Measurements from ENCODE around the gene KDM8. TPM values are rescaled to one million over a fixed set of nuclear protein-coding genes. Genes with fewer than 3 reads are reported as not detected.

The KDM8 gene
- total RNA-seq, 1 experiment from 2014 or later: 3.7 TPM

- Mint-ChIP-seq H3K4me3 (ENCODE audit: unreplicated experiment) (no peak overlapping the region), H3K9me3 (ENCODE audit: unreplicated experiment) (no peaks in the 10 kb centered on the region), H3K36me3 (ENCODE audit: insufficient read depth, unreplicated experiment) (peaks cover 40% of the 10 kb centered on the region), H3K27me3 (ENCODE audit: insufficient read depth, unreplicated experiment) (no peaks in the 10 kb centered on the region), H3K4me1 (ENCODE audit: insufficient read depth, unreplicated experiment) (peaks cover 4% of the 10 kb centered on the region), H3K27ac (ENCODE audit: low read depth, unreplicated experiment) (no peak overlapping the region)
- TF ChIP-seq, protein P1, sequence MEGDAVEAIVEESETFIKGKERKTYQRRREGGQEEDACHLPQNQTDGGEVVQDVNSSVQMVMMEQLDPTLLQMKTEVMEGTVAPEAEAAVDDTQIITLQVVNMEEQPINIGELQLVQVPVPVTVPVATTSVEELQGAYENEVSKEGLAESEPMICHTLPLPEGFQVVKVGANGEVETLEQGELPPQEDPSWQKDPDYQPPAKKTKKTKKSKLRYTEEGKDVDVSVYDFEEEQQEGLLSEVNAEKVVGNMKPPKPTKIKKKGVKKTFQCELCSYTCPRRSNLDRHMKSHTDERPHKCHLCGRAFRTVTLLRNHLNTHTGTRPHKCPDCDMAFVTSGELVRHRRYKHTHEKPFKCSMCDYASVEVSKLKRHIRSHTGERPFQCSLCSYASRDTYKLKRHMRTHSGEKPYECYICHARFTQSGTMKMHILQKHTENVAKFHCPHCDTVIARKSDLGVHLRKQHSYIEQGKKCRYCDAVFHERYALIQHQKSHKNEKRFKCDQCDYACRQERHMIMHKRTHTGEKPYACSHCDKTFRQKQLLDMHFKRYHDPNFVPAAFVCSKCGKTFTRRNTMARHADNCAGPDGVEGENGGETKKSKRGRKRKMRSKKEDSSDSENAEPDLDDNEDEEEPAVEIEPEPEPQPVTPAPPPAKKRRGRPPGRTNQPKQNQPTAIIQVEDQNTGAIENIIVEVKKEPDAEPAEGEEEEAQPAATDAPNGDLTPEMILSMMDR (IDR thresholded peaks at IDR 0.05; ENCODE audit: unreplicated experiment): no peak
- BruUV-seq (replicated peaks): no TSS peak
- intact Hi-C loops (cut with micrococcal nuclease): no loop called here
- POLR2A ChIA-PET: no interaction called here
- CTCF ChIA-PET: interaction anchor here (0.7 to 11.0 kb wide), 4 partner anchors 11 to 226 kb away, joined by 3 to 248 read pairs (median 4); no protein-coding TSS in a partner anchor
- DNase-seq (ENCODE audit: unreplicated experiment): no peak
Observed at GRCh38 chr16:27229891-27230470, 26.7 kb downstream of the KDM8 start.

DNA sequence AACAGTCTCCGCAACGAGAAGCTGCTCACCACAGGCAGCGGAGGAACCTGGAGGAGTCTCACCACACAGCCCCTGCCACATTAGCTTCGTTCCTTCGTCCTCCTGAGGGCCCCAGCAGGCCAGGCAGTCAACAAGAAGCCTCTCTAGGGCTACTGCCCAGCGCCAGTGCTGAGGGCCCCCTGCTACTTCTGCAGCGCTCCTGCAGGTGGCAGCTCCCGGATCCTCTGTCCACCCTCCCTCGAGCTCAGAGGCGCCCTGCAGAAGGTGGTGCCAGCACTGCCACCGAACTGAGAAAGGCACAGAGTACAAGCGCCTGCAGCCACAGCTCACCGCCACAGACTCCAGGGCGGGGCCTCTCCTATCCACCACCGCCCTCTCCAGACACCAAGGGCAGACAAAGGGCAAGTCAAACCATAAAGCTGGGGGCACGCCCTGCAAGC lies 27.3 kb downstream of the KDM8 start:
- CTCF ChIA-PET: interaction anchor here (0.7 to 11.0 kb wide), 4 partner anchors 11 to 226 kb away, joined by 3 to 248 read pairs (median 4); no protein-coding TSS in a partner anchor
- H3K27ac Mint-ChIP-seq (ENCODE audit: low read depth, unreplicated experiment): no peak overlapping the region
- no peaks in the 10 kb centered on the region for H3K27me3 Mint-ChIP-seq (ENCODE audit: insufficient read depth, unreplicated experiment)
- H3K4me3 Mint-ChIP-seq (ENCODE audit: unreplicated experiment): no peak overlapping the region
- POLR2A ChIA-PET: no interaction called here
- H3K9me3 Mint-ChIP-seq (ENCODE audit: unreplicated experiment): no peaks in the 10 kb centered on the region
- no TSS peak for BruUV-seq (replicated peaks)
- DNase-seq (ENCODE audit: unreplicated experiment): no peak
- intact Hi-C loops (cut with micrococcal nuclease): no loop called here
- TF ChIP-seq, protein P1 (IDR thresholded peaks at IDR 0.05; ENCODE audit: unreplicated experiment): no peak
- peaks cover 38% of the 10 kb centered on the region for H3K36me3 Mint-ChIP-seq (ENCODE audit: insufficient read depth, unreplicated experiment)
- H3K4me1 Mint-ChIP-seq (ENCODE audit: insufficient read depth, unreplicated experiment): peaks cover 10% of the 10 kb centered on the region

DNA sequence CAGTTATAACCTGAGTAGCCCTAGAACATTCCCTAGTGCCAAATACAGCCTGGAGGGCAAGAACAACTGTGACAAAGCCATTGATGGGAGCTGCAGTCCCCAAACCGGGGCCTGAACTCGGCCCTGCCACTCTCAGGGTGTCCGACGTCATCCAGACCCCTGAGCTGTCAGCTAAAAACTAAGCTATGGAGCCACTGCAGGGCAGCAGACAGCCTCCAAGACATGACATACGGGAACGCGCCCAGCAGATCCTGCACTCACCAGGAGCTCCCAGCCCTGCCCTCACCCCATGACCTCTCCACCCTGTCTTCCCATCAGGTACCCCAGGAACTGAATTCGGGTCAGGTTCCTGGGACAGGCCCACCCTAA lies 28.4 kb downstream of the KDM8 start:
- intact Hi-C loops (cut with micrococcal nuclease): no loop called here

DNA sequence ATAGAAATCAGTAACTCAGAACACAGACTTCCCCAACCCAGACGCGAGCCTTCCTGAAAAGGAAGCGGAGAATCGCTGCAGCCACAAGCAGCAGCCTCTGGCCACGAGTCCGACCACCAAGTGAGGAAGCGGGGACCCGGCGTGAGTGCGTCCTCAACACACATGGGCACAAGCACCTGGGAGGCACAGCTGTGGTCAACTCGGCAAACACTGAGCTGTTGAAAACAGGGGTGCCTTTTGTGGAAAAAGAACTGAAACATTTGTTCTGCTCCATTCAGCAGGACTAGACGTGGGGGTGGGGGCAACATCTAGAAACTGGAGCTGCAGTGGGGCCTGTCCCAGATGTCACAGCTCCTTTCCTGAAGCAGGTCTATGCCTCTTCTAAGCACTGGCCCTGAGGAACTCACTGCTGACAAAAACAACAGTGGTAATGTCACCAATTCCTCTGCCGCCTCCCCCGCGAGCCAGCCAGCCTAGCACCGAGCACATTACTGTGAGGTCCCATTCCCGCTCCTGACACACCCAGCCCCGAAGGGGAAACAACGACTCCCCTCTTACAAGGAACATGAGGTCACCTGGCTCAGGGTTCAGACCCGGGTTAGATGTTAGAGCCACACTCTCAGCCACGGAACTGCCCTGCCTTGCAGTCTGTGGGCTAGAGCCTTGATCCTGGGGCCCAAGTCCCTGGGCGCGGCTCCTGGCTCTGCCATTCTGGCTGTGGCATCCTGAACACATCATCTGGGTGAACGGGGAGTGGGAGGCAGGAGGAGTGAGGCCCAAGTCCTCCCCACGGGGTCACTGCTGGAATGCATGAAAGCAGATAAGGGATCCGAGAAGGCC lies 29.0 kb downstream of the KDM8 start:
- intact Hi-C loops (cut with micrococcal nuclease): no loop called here
- ChIA-PET CTCF (interaction anchor here (0.6 to 11.0 kb wide), 6 partner anchors 24 to 212 kb away, joined by 3 to 248 read pairs (median 4); no protein-coding TSS in a partner anchor), POLR2A (no interaction called here)
- Mint-ChIP-seq H3K4me3 (ENCODE audit: unreplicated experiment) (no peak overlapping the region), H3K36me3 (ENCODE audit: insufficient read depth, unreplicated experiment) (peaks cover 43% of the 10 kb centered on the region), H3K27me3 (ENCODE audit: insufficient read depth, unreplicated experiment) (no peaks in the 10 kb centered on the region), H3K27ac (ENCODE audit: low read depth, unreplicated experiment) (no peak overlapping the region), H3K4me1 (ENCODE audit: insufficient read depth, unreplicated experiment) (peaks cover 12% of the 10 kb centered on the region), H3K9me3 (ENCODE audit: unreplicated experiment) (no peaks in the 10 kb centered on the region)
- DNase-seq (ENCODE audit: unreplicated experiment): no peak
- BruUV-seq (replicated peaks): no TSS peak
- TF ChIP-seq, protein P1 (IDR thresholded peaks at IDR 0.05; ENCODE audit: unreplicated experiment): no peak

More for the DNA sequence above, 28.4 kb downstream of the KDM8 start:
- Mint-ChIP-seq H3K4me3 (ENCODE audit: unreplicated experiment) (no peak overlapping the region), H3K4me1 (ENCODE audit: insufficient read depth, unreplicated experiment) (peaks cover 12% of the 10 kb centered on the region), H3K27ac (ENCODE audit: low read depth, unreplicated experiment) (no peak overlapping the region), H3K27me3 (ENCODE audit: insufficient read depth, unreplicated experiment) (no peaks in the 10 kb centered on the region), H3K36me3 (ENCODE audit: insufficient read depth, unreplicated experiment) (peaks cover 37% of the 10 kb centered on the region), H3K9me3 (ENCODE audit: unreplicated experiment) (no peaks in the 10 kb centered on the region)
- CTCF ChIA-PET: interaction anchor here (0.5 to 11.0 kb wide), 6 partner anchors 72 to 902 kb away, joined by 3 to 248 read pairs (median 4); no protein-coding TSS in a partner anchor
- no TSS peak for BruUV-seq (replicated peaks)
- TF ChIP-seq, protein P1 (IDR thresholded peaks at IDR 0.05; ENCODE audit: unreplicated experiment): no peak
- no peak for DNase-seq (ENCODE audit: unreplicated experiment)
- POLR2A ChIA-PET: no interaction called here
